Prostate gland (tissue), 2 donors: Measurements from ENCODE around the gene PRKD2. TPM values are rescaled to one million over a fixed set of nuclear protein-coding genes. Genes with fewer than 3 reads are reported as not detected.

Experiments used
- DNase-seq: peaks from one replicate; pipeline ENCODE4 v3.0.0-alpha.2; 2019; ENCODE audit warnings: low spot score
- H3K27ac ChIP-seq, 2 donors: fragments of 200-600 bp; sonication (generic); 2 replicates each; pipeline ENCODE4 v1.5.1; 2017 to 2019
- H3K27me3 ChIP-seq: fragments of 200-600 bp; sonication (generic); replicated peaks from 2 replicates; pipeline ENCODE4 v1.5.1; 2019; ENCODE audit not compliant: insufficient read depth
- H3K36me3 ChIP-seq, 2 donors: fragments of 200-600 bp; sonication (generic); 1 replicate in 1 of 2; 2 replicates in 1 of 2; pipeline versions ENCODE4 v1.5.1 to v1.8.1; 2017 to 2019
- H3K4me1 ChIP-seq: fragments of 200-600 bp; sonication (generic); replicated peaks from 2 replicates; pipeline ENCODE4 v1.5.1; 2019
- H3K4me3 ChIP-seq, 2 donors: fragments of 200-600 bp; sonication (generic); 2 replicates each; pipeline ENCODE4 v1.5.1; 2017 to 2019
- H3K9me3 ChIP-seq: fragments of 200-600 bp; sonication (generic); 2 replicates; pipeline ENCODE4 v1.5.1; 2017
- POLR2A ChIP-seq: fragments of 450-650 bp; IDR thresholded peaks from one replicate; pipeline ENCODE4 v1.6.1; 2016; ENCODE audit warnings: antibody characterized with exemption, mild to moderate bottlenecking
- POLR2AphosphoS5 ChIP-seq: sonication (generic); formaldehyde crosslinking; IDR thresholded peaks from one replicate; pipeline ENCODE4 v1.6.1; 2017; ENCODE audit warnings: antibody characterized with exemption
- WGBS: methylation state at CpG from one replicate; pipeline ENCODE4 v1.1.5; 2018; 5-methylcytosine and 5-hydroxymethylcytosine counted together
- intact Hi-C: fragments of 100-400 bp; cut with DNase I; formaldehyde crosslinking; loops from one replicate; pipeline ENCODE4 v1.14.2; 2022
- total RNA-seq, 2 donors: library from RNA; depleted of rRNA; stranded (reverse); fragments of >200 nt; gene quantifications; one replicate each; pipeline ENCODE4 v1.1.0, GENCODE V29; 2016
- TF ChIP-seq, protein P1 (sequence below), 4 experiments: fragments of 200-600 bp in 2 of 4; fragments of 450-650 bp in 2 of 4; sonication (generic) in 2 of 4; IDR thresholded peaks; 1 replicate in 3 of 4; 2 replicates in 1 of 4; pipeline ENCODE4 v1.5.1; 2016 to 2019; ENCODE audit warnings: antibody characterized with exemption in 4 of 4, mild to moderate bottlenecking in 2 of 4, moderate library complexity in 2 of 4

PRKD2 gene
- total RNA-seq, 2 donors from 2014 or later = 38.9 to 41.8 TPM

DNA sequence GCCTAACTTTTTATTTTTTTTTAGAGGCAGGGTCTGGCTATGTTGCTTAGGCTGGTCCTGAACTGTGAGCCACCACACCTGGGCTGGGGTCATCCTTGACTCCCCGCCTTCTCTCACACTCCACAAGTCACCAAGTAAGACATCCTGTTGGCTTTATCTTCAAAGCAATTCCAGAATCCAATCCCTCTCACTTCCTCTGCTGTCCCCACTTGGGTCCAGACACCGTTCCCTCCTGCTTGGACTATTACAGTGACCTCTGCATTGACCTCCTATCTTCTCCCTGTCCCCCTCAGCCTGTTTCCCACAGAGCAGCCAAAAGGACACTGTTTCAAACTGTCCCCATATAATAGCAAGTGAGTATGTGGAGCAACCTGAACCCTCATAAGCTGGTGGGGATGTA lies 76.3 kb downstream of the PRKD2 start:
- Histone ChIP-seq H3K36me3 (no peaks in the 10 kb centered on the region), H3K4me3 (no peak overlapping the region), H3K4me1 (peaks cover 3% of the 10 kb centered on the region), H3K9me3 (no peaks in the 10 kb centered on the region), H3K27me3 (no peaks in the 10 kb centered on the region), H3K27ac (no peak overlapping the region)
- TF ChIP-seq POLR2A (no peak), POLR2AphosphoS5 (no peak)
- TF ChIP-seq, protein P1, sequence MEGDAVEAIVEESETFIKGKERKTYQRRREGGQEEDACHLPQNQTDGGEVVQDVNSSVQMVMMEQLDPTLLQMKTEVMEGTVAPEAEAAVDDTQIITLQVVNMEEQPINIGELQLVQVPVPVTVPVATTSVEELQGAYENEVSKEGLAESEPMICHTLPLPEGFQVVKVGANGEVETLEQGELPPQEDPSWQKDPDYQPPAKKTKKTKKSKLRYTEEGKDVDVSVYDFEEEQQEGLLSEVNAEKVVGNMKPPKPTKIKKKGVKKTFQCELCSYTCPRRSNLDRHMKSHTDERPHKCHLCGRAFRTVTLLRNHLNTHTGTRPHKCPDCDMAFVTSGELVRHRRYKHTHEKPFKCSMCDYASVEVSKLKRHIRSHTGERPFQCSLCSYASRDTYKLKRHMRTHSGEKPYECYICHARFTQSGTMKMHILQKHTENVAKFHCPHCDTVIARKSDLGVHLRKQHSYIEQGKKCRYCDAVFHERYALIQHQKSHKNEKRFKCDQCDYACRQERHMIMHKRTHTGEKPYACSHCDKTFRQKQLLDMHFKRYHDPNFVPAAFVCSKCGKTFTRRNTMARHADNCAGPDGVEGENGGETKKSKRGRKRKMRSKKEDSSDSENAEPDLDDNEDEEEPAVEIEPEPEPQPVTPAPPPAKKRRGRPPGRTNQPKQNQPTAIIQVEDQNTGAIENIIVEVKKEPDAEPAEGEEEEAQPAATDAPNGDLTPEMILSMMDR (IDR thresholded peaks at IDR 0.05) = no peak
- WGBS = 75% methylated on average over 2 of the region's 2 CpGs
- intact Hi-C loops = no loop called here
- no peak for DNase-seq

DNA sequence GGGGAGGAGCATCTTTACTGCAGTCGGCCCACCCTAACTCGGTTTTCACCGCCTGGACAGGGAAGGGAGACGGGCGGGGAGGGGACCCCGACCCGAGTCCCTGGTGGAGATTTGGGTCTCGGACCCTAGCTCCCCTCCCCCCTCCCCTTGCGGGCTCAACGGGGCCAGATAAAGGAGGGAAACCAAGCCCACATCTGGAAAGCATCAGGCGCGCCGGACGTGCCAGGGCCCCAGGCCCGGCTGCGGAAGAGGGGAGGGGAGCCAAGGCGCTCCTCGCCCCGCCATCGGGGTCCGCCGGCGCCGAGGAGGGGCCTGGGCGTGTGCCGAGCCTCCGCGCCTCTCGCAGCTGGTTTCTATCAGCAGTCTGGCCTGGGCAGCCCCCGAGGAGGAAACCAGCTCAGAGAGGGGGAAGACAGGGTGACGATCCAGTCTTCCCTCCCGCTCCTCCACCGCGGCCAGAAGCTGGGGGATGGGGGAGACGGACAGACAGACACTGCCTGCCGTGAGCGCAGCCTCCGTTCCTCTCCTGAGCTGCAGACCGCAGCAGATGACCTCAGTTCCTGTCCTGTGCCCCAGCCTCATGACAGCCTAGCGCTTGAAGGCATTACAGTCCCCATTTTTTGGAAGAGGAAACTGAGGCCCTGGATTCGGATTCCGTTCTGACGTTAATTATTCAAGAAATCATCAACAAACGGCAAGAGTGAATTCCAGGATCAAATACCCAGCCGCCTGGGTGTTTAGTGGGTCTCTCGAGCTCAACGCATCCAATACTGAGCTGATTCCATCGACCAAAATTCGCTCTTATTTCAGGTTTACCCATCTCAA lies 77.3 kb downstream of the PRKD2 start:
- TF ChIP-seq, protein P1 (IDR thresholded peaks at IDR 0.05) = no peak
- no peak for TF ChIP-seq POLR2AphosphoS5
- peaks cover 3% of the 10 kb centered on the region for H3K4me1 ChIP-seq

GRCh38 chr19:46637224-46637623 lies 79.7 kb downstream of the PRKD2 start:
- H3K27ac ChIP-seq = no peak overlapping the region
- TF ChIP-seq, protein P1 (IDR thresholded peaks at IDR 0.05) = no peak
- TF ChIP-seq POLR2AphosphoS5 (no peak), POLR2A (no peak)
- no peaks in the 10 kb centered on the region for H3K27me3 ChIP-seq
- 73% methylated on average over 14 of the region's 14 CpGs for WGBS
- no peaks in the 10 kb centered on the region for H3K36me3 ChIP-seq
- no peak for DNase-seq
- H3K4me3 ChIP-seq = no peak overlapping the region
- intact Hi-C loops = no loop called here
- H3K4me1 ChIP-seq = peaks cover 3% of the 10 kb centered on the region
- H3K9me3 ChIP-seq = no peaks in the 10 kb centered on the region

More for the DNA sequence above, 77.3 kb downstream of the PRKD2 start:
- Histone ChIP-seq H3K36me3 (no peaks in the 10 kb centered on the region), H3K4me3 (peak overlapping the region; percentile 20 to 37), H3K27ac (peak overlapping the region; percentile 69 to 73), H3K27me3 (no peaks in the 10 kb centered on the region), H3K9me3 (no peaks in the 10 kb centered on the region)
- intact Hi-C loops = no loop called here
- 9% methylated on average over 44 of the region's 49 CpGs for WGBS
- no peak for DNase-seq

- Histone ChIP-seq H3K27me3 (no peaks in the 10 kb centered on the region), H3K9me3 (no peaks in the 10 kb centered on the region), H3K4me1 (peaks cover 3% of the 10 kb centered on the region), H3K4me3 (no peak within 1 kb of the TSS), H3K36me3 (no peaks in the 10 kb centered on the region), H3K27ac (no peak within 1 kb of the TSS)
- intact Hi-C loops = no loop called here
- WGBS = 44% methylated on average over 33 of the region's 34 CpGs
- no peak for DNase-seq
- no peak for TF ChIP-seq POLR2AphosphoS5
- TF ChIP-seq, protein P1 (IDR thresholded peaks at IDR 0.05) = no peak
- TF ChIP-seq POLR2A = no peak
Observed at GRCh38 chr19:46635920-46636761, 80.8 kb downstream of the PRKD2 start, which contains the start of gene GNG8. TSS of gene GNG8 (minus strand) at chr19:46636202. CDS start at chr19:46634682, 1,520 bp downstream.
